ENCODE measurements around the gene FXR2. TPM values are rescaled to one million over a fixed set of nuclear protein-coding genes. Genes with fewer than 3 reads are reported as not detected.
A peak's percentile ranks its signal among the peaks of the same experiment; 100 is the strongest.

Gene FXR2
- polyA plus RNA-seq, 1 donor from 2014 or later, result 118 TPM

DNA sequence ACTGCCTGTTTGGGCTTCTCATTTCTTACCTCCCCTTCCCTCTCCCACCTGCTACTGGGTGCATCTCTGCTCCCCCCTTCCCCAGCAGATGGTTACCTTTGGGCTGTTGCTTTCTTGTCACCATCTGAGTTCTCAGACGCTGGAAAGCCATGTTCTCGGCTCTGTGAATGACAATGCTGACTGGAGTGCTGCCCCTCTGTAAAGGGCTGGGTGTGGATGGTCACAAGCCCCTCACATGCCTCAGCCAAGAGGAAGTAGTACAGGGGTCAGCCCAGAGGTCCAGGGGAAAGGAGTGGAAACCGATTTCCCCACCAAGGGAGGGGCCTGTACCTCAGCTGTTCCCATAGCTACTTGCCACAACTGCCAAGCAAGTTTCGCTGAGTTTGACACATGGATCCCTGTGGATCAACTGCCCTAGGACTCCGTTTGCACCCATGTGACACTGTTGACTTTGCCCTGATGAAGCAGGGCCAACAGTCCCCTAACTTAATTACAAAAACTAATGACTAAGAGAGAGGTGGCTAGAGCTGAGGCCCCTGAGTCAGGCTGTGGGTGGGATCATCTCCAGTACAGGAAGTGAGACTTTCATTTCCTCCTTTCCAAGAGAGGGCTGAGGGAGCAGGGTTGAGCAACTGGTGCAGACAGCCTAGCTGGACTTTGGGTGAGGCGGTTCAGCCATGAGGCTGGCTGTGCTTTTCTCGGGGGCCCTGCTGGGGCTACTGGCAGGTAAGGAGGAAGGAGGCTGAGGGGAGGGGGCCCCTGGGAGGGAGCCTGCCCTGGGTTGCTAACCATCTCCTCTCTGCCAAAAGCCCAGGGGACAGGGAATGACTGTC is 35.5 kb downstream of the FXR2 start, which contains the start of gene CD68:
TSS of gene CD68 (plus strand) at position 638 of the 833 bp plus-strand sequence. CDS start at position 678, 40 bp downstream.
- TF ChIP-seq TAF1 (IDR thresholded peaks at IDR 0.05; ENCODE audit: low read depth), result no peak
- peak; percentile 35 for TF ChIP-seq POLR2AphosphoS5 (IDR thresholded peaks at IDR 0.05)
- Histone ChIP-seq H3K4me2 (ENCODE audit: low read length) (no peak within 1 kb of the TSS), H3K27ac (ENCODE audit: low read length) (no peak within 1 kb of the TSS), H3F3A (ENCODE audit: insufficient read depth, low read length, poor library complexity, severe bottlenecking) (no peaks in the 10 kb centered on the region), H3K9me2 (ENCODE audit: insufficient read depth, low read length) (no peaks in the 10 kb centered on the region), H2AFZ (ENCODE audit: low read depth, low read length) (no peak within 1 kb of the TSS), H3K79me2 (replicated peaks; ENCODE audit: insufficient read depth, low read length) (peaks cover 20% of the 10 kb centered on the region), H3K27me3 (ENCODE audit: insufficient read depth, low read depth, low read length) (no peaks in the 10 kb centered on the region), H3K9me3 (ENCODE audit: low read length) (no peaks in the 10 kb centered on the region), H3K4me3 (ENCODE audit: low read length) (no peak within 1 kb of the TSS), H3K36me3 (ENCODE audit: insufficient read depth, low read length) (peaks cover 6% of the 10 kb centered on the region), H3K9ac (ENCODE audit: low read length) (no peak within 1 kb of the TSS), H4K20me1 (ENCODE audit: insufficient read depth) (peaks cover 25% of the 10 kb centered on the region)

DNA sequence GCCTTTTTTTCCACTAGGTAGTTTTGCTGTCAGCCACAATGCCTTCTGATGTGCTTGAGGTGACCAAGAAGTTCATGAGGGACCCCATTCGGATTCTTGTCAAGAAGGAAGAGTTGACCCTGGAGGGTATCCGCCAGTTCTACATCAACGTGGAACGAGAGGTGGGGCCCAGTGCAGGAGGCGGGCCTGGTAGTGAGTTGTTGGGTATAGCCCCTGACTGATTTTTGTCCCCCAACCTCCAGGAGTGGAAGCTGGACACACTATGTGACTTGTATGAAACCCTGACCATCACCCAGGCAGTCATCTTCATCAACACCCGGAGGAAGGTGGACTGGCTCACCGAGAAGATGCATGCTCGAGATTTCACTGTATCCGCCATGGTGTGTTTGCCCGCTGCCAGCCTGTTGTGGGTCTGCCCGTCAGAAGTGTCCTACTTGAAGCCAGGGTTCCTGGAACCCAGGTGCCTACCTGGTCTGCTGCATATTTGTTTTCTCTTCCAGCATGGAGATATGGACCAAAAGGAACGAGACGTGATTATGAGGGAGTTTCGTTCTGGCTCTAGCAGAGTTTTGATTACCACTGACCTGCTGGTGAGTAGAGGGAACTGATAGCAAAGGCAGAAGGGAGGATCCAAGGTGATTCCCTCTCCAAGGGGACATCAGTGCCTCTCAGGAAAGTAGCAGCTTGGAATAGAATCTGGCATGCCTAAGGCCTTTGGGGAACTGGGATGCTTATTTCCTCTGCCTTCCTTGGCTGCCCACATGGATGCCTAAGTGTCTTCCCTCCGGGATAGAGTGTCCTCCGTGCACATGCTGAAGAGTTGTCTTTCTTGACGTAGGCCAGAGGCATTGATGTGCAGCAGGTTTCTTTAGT is 37.1 kb downstream of the FXR2 start:
- Histone ChIP-seq H3F3A (ENCODE audit: insufficient read depth, low read length, poor library complexity, severe bottlenecking) (no peaks in the 10 kb centered on the region), H3K27me3 (ENCODE audit: insufficient read depth, low read depth, low read length) (no peaks in the 10 kb centered on the region), H3K79me2 (replicated peaks; ENCODE audit: insufficient read depth, low read length) (peaks cover 35% of the 10 kb centered on the region), H2AFZ (ENCODE audit: low read depth, low read length) (no peak overlapping the region), H3K36me3 (ENCODE audit: insufficient read depth, low read length) (peaks cover 6% of the 10 kb centered on the region), H3K4me3 (ENCODE audit: low read length) (no peak overlapping the region), H4K20me1 (ENCODE audit: insufficient read depth) (peaks cover 30% of the 10 kb centered on the region), H3K27ac (ENCODE audit: low read length) (no peak overlapping the region), H3K4me2 (ENCODE audit: low read length) (no peak overlapping the region), H3K9ac (ENCODE audit: low read length) (no peak overlapping the region), H3K9me2 (ENCODE audit: insufficient read depth, low read length) (no peaks in the 10 kb centered on the region), H3K9me3 (ENCODE audit: low read length) (no peaks in the 10 kb centered on the region)
- TF ChIP-seq, protein P1, sequence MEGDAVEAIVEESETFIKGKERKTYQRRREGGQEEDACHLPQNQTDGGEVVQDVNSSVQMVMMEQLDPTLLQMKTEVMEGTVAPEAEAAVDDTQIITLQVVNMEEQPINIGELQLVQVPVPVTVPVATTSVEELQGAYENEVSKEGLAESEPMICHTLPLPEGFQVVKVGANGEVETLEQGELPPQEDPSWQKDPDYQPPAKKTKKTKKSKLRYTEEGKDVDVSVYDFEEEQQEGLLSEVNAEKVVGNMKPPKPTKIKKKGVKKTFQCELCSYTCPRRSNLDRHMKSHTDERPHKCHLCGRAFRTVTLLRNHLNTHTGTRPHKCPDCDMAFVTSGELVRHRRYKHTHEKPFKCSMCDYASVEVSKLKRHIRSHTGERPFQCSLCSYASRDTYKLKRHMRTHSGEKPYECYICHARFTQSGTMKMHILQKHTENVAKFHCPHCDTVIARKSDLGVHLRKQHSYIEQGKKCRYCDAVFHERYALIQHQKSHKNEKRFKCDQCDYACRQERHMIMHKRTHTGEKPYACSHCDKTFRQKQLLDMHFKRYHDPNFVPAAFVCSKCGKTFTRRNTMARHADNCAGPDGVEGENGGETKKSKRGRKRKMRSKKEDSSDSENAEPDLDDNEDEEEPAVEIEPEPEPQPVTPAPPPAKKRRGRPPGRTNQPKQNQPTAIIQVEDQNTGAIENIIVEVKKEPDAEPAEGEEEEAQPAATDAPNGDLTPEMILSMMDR (IDR thresholded peaks at IDR 0.05; ENCODE audit: poor library complexity, severe bottlenecking), result no peak
- TF ChIP-seq SMC3 (conservative IDR thresholded peaks at IDR 0.05; ENCODE audit: poor library complexity), result no peak
- no peak for TF ChIP-seq TAF1 (IDR thresholded peaks at IDR 0.05; ENCODE audit: low read depth)
- TF ChIP-seq, protein P2, sequence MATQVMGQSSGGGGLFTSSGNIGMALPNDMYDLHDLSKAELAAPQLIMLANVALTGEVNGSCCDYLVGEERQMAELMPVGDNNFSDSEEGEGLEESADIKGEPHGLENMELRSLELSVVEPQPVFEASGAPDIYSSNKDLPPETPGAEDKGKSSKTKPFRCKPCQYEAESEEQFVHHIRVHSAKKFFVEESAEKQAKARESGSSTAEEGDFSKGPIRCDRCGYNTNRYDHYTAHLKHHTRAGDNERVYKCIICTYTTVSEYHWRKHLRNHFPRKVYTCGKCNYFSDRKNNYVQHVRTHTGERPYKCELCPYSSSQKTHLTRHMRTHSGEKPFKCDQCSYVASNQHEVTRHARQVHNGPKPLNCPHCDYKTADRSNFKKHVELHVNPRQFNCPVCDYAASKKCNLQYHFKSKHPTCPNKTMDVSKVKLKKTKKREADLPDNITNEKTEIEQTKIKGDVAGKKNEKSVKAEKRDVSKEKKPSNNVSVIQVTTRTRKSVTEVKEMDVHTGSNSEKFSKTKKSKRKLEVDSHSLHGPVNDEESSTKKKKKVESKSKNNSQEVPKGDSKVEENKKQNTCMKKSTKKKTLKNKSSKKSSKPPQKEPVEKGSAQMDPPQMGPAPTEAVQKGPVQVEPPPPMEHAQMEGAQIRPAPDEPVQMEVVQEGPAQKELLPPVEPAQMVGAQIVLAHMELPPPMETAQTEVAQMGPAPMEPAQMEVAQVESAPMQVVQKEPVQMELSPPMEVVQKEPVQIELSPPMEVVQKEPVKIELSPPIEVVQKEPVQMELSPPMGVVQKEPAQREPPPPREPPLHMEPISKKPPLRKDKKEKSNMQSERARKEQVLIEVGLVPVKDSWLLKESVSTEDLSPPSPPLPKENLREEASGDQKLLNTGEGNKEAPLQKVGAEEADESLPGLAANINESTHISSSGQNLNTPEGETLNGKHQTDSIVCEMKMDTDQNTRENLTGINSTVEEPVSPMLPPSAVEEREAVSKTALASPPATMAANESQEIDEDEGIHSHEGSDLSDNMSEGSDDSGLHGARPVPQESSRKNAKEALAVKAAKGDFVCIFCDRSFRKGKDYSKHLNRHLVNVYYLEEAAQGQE (IDR thresholded peaks at IDR 0.05; ENCODE audit: borderline replicate concordance), result no peak
- no peak for TF ChIP-seq RAD21 (conservative IDR thresholded peaks at IDR 0.05)
- no peak for TF ChIP-seq EZH2 (IDR thresholded peaks at IDR 0.05; ENCODE audit: borderline replicate concordance, insufficient read depth, low read length, poor library complexity, severe bottlenecking)
- TF ChIP-seq POLR2AphosphoS5 (IDR thresholded peaks at IDR 0.05), result no peak
- TF ChIP-seq EP300 (conservative IDR thresholded peaks at IDR 0.05; ENCODE audit: poor library complexity, severe bottlenecking), result no peak
- no peak for TF ChIP-seq MXI1 (conservative IDR thresholded peaks at IDR 0.05; ENCODE audit: poor library complexity, severe bottlenecking)

All from neural cell (in vitro differentiated cells).